Activated naive CD8-positive, alpha-beta T cell treated with anti-CD3 and anti-CD28 coated beads for 36 hours (primary cell): ENCODE data around the gene SERGEF. TPM values are rescaled to one million over a fixed set of nuclear protein-coding genes. Genes with fewer than 3 reads are reported as not detected.

Experiments used
- DNase-seq: peaks from one replicate; pipeline ENCODE4 v3.0.0; 2021
- H3K27ac Mint-ChIP-seq: one replicate; pipeline ENCODE4 v1.8.0; 2022; ENCODE audit warnings: mild to moderate bottlenecking, moderate library complexity, mixed read lengths
- H3K27me3 Mint-ChIP-seq: one replicate; pipeline ENCODE4 v1.8.0; 2022; ENCODE audit warnings: mild to moderate bottlenecking, mixed read lengths
- H3K36me3 Mint-ChIP-seq: one replicate; pipeline ENCODE4 v1.8.0; 2021; ENCODE audit warnings: mild to moderate bottlenecking, mixed read lengths
- H3K4me1 Mint-ChIP-seq: one replicate; pipeline ENCODE4 v1.8.0; 2021; ENCODE audit warnings: mixed read lengths
- H3K4me3 Mint-ChIP-seq: one replicate; pipeline ENCODE4 v1.8.0; 2022; ENCODE audit warnings: mild to moderate bottlenecking, moderate library complexity, mixed read lengths
- H3K9me3 Mint-ChIP-seq: one replicate; pipeline ENCODE4 v1.8.0; 2022; ENCODE audit warnings: mixed read lengths
- total RNA-seq, 2 experiments: library from RNA; stranded (reverse); gene quantifications; one replicate each; pipeline ENCODE4 v1.2.3, GENCODE V29; 2021

SERGEF gene
- total RNA-seq, 2 experiments from 2014 or later: 37.0 to 38.0 TPM

GRCh38 chr11:17796154-17796553 is 216.7 kb downstream of the SERGEF start:
- no peaks in the 10 kb centered on the region for H3K9me3 Mint-ChIP-seq
- no peak overlapping the region for H3K4me3 Mint-ChIP-seq
- DNase-seq: no peak
- no peaks in the 10 kb centered on the region for H3K4me1 Mint-ChIP-seq
- no peak overlapping the region for H3K27ac Mint-ChIP-seq
- peaks cover 4% of the 10 kb centered on the region for H3K36me3 Mint-ChIP-seq
- no peaks in the 10 kb centered on the region for H3K27me3 Mint-ChIP-seq

GRCh38 chr11:17794981-17795380 is 217.9 kb downstream of the SERGEF start:
- Mint-ChIP-seq H3K4me1 (no peaks in the 10 kb centered on the region), H3K9me3 (no peaks in the 10 kb centered on the region), H3K36me3 (no peaks in the 10 kb centered on the region), H3K4me3 (no peak overlapping the region), H3K27ac (no peak overlapping the region), H3K27me3 (no peaks in the 10 kb centered on the region)
- no peak for DNase-seq

- H3K27ac Mint-ChIP-seq: no peak overlapping the region
- peaks cover 4% of the 10 kb centered on the region for H3K36me3 Mint-ChIP-seq
- no peaks in the 10 kb centered on the region for H3K27me3 Mint-ChIP-seq
- H3K4me3 Mint-ChIP-seq: no peak overlapping the region
- no peaks in the 10 kb centered on the region for H3K4me1 Mint-ChIP-seq
- no peaks in the 10 kb centered on the region for H3K9me3 Mint-ChIP-seq
- DNase-seq: no peak
Measured at GRCh38 chr11:17793642-17794170, 219.1 kb downstream of the SERGEF start.

- DNase-seq: no peak
- H3K4me3 Mint-ChIP-seq: no peak overlapping the region
- peaks cover 7% of the 10 kb centered on the region for H3K36me3 Mint-ChIP-seq
- H3K27ac Mint-ChIP-seq: no peak overlapping the region
- no peaks in the 10 kb centered on the region for H3K9me3 Mint-ChIP-seq
- no peaks in the 10 kb centered on the region for H3K27me3 Mint-ChIP-seq
- no peaks in the 10 kb centered on the region for H3K4me1 Mint-ChIP-seq
Measured at GRCh38 chr11:17792161-17792560, 220.7 kb downstream of the SERGEF start.

GRCh38 chr11:17791144-17791543 is 221.7 kb downstream of the SERGEF start:
- H3K36me3 Mint-ChIP-seq: peaks cover 7% of the 10 kb centered on the region
- DNase-seq: no peak
- H3K9me3 Mint-ChIP-seq: no peaks in the 10 kb centered on the region

GRCh38 chr11:17790453-17790852 is 222.4 kb downstream of the SERGEF start:
- H3K27me3 Mint-ChIP-seq: no peaks in the 10 kb centered on the region
- DNase-seq: no peak
- H3K9me3 Mint-ChIP-seq: no peaks in the 10 kb centered on the region
- H3K4me1 Mint-ChIP-seq: no peaks in the 10 kb centered on the region
- peaks cover 7% of the 10 kb centered on the region for H3K36me3 Mint-ChIP-seq
- H3K27ac Mint-ChIP-seq: no peak overlapping the region
- H3K4me3 Mint-ChIP-seq: no peak overlapping the region

More at GRCh38 chr11:17791144-17791543, 221.7 kb downstream of the SERGEF start:
- no peak overlapping the region for H3K4me3 Mint-ChIP-seq
- H3K27ac Mint-ChIP-seq: no peak overlapping the region
- H3K4me1 Mint-ChIP-seq: no peaks in the 10 kb centered on the region
- H3K27me3 Mint-ChIP-seq: no peaks in the 10 kb centered on the region

- Mint-ChIP-seq H3K27ac (no peak overlapping the region), H3K36me3 (peaks cover 7% of the 10 kb centered on the region), H3K27me3 (no peaks in the 10 kb centered on the region), H3K4me3 (no peak overlapping the region), H3K9me3 (no peaks in the 10 kb centered on the region), H3K4me1 (no peaks in the 10 kb centered on the region)
- no peak for DNase-seq
Measured at GRCh38 chr11:17788084-17788483, 224.8 kb downstream of the SERGEF start.

GRCh38 chr11:17786824-17787525 is 225.9 kb downstream of the SERGEF start:
- DNase-seq: no peak
- Mint-ChIP-seq H3K9me3 (no peaks in the 10 kb centered on the region), H3K4me3 (no peak overlapping the region), H3K4me1 (no peaks in the 10 kb centered on the region), H3K27me3 (no peaks in the 10 kb centered on the region), H3K36me3 (peaks cover 7% of the 10 kb centered on the region), H3K27ac (no peak overlapping the region)

GRCh38 chr11:17783878-17784277 is 229.0 kb downstream of the SERGEF start:
- DNase-seq: no peak
- H3K27me3 Mint-ChIP-seq: no peaks in the 10 kb centered on the region
- H3K9me3 Mint-ChIP-seq: no peaks in the 10 kb centered on the region
- H3K36me3 Mint-ChIP-seq: peaks cover 4% of the 10 kb centered on the region
- H3K27ac Mint-ChIP-seq: no peak overlapping the region
- H3K4me3 Mint-ChIP-seq: no peak overlapping the region
- no peaks in the 10 kb centered on the region for H3K4me1 Mint-ChIP-seq

GRCh38 chr11:17782603-17783337 is 230.1 kb downstream of the SERGEF start:
- no peak overlapping the region for H3K27ac Mint-ChIP-seq
- no peaks in the 10 kb centered on the region for H3K27me3 Mint-ChIP-seq
- no peaks in the 10 kb centered on the region for H3K36me3 Mint-ChIP-seq
- DNase-seq: no peak
- no peaks in the 10 kb centered on the region for H3K4me1 Mint-ChIP-seq
- no peak overlapping the region for H3K4me3 Mint-ChIP-seq
- H3K9me3 Mint-ChIP-seq: no peaks in the 10 kb centered on the region

GRCh38 chr11:17782145-17782544 is 230.7 kb downstream of the SERGEF start:
- H3K4me1 Mint-ChIP-seq: no peaks in the 10 kb centered on the region
- no peaks in the 10 kb centered on the region for H3K27me3 Mint-ChIP-seq
- DNase-seq: no peak
- no peaks in the 10 kb centered on the region for H3K36me3 Mint-ChIP-seq
- no peak overlapping the region for H3K27ac Mint-ChIP-seq
- H3K4me3 Mint-ChIP-seq: no peak overlapping the region
- no peaks in the 10 kb centered on the region for H3K9me3 Mint-ChIP-seq

- Mint-ChIP-seq H3K27ac (no peak overlapping the region), H3K9me3 (no peaks in the 10 kb centered on the region), H3K27me3 (no peaks in the 10 kb centered on the region), H3K4me1 (no peaks in the 10 kb centered on the region), H3K4me3 (no peak overlapping the region), H3K36me3 (no peaks in the 10 kb centered on the region)
- no peak for DNase-seq
Measured at GRCh38 chr11:17781626-17782025, 231.2 kb downstream of the SERGEF start.

GRCh38 chr11:17781221-17781620 is 231.6 kb downstream of the SERGEF start:
- Mint-ChIP-seq H3K4me1 (no peaks in the 10 kb centered on the region), H3K36me3 (no peaks in the 10 kb centered on the region), H3K27me3 (no peaks in the 10 kb centered on the region), H3K4me3 (no peak overlapping the region), H3K9me3 (no peaks in the 10 kb centered on the region), H3K27ac (no peak overlapping the region)
- no peak for DNase-seq

- H3K9me3 Mint-ChIP-seq: no peaks in the 10 kb centered on the region
- no peak overlapping the region for H3K27ac Mint-ChIP-seq
- H3K4me3 Mint-ChIP-seq: no peak overlapping the region
- H3K4me1 Mint-ChIP-seq: no peaks in the 10 kb centered on the region
- no peaks in the 10 kb centered on the region for H3K36me3 Mint-ChIP-seq
- DNase-seq: no peak
- H3K27me3 Mint-ChIP-seq: no peaks in the 10 kb centered on the region
Measured at GRCh38 chr11:17780668-17781067, 232.2 kb downstream of the SERGEF start.

GRCh38 chr11:17779861-17780594 is 232.8 kb downstream of the SERGEF start:
- Mint-ChIP-seq H3K4me1 (no peaks in the 10 kb centered on the region), H3K27ac (no peak overlapping the region)
- DNase-seq: no peak

More at GRCh38 chr11:17779861-17780594, 232.8 kb downstream of the SERGEF start:
- H3K36me3 Mint-ChIP-seq: no peaks in the 10 kb centered on the region
- no peak overlapping the region for H3K4me3 Mint-ChIP-seq
- no peaks in the 10 kb centered on the region for H3K27me3 Mint-ChIP-seq
- H3K9me3 Mint-ChIP-seq: no peaks in the 10 kb centered on the region
